Tibial nerve (tissue), 4 donors: Measurements from ENCODE around the gene MAN1A1. TPM values are rescaled to one million over a fixed set of nuclear protein-coding genes. Genes with fewer than 3 reads are reported as not detected.

Experiments used
- DNase-seq, 2 donors: peaks; one replicate each; pipeline ENCODE4 v3.0.0-alpha.2; 2019; ENCODE audit warnings: low spot score in 2 of 2
- H3K27ac ChIP-seq, 4 donors: fragments of 200-600 bp; sonication (generic) in 3 of 4; one replicate each; pipeline ENCODE4 v1.5.1; 2017 to 2019; ENCODE audit warnings: mild to moderate bottlenecking in 1 of 4
- H3K27me3 ChIP-seq, 2 donors: fragments of 200-600 bp; sonication (generic) in 1 of 2; one replicate each; pipeline versions ENCODE4 v1.5.1 to v1.6.0; 2017 to 2019
- H3K36me3 ChIP-seq, 3 donors: fragments of 200-600 bp; sonication (generic); one replicate each; pipeline ENCODE4 v1.5.1; 2018 to 2019
- H3K4me1 ChIP-seq, 4 donors: fragments of 200-600 bp; sonication (generic) in 3 of 4; one replicate each; pipeline ENCODE4 v1.5.1; 2017 to 2019
- H3K4me3 ChIP-seq, 4 donors: fragments of 200-600 bp; sonication (generic) in 3 of 4; one replicate each; pipeline ENCODE4 v1.5.1; 2017 to 2019; ENCODE audit warnings: mild to moderate bottlenecking in 1 of 4, moderate library complexity in 1 of 4
- H3K9me3 ChIP-seq, 4 donors: fragments of 200-600 bp; sonication (generic) in 3 of 4; one replicate each; pipeline ENCODE4 v1.5.1; 2017 to 2019
- EP300 ChIP-seq, 2 donors: sonication (generic); formaldehyde crosslinking; IDR thresholded peaks; one replicate each; pipeline ENCODE4 v1.6.1; 2017; ENCODE audit warnings: antibody characterized with exemption in 2 of 2, mild to moderate bottlenecking in 1 of 2
- POLR2A ChIP-seq, 2 donors: fragments of 450-650 bp; IDR thresholded peaks; one replicate each; pipeline ENCODE4 v1.6.1; 2017; ENCODE audit warnings: antibody characterized with exemption in 2 of 2, mild to moderate bottlenecking in 2 of 2, moderate library complexity in 2 of 2
- WGBS, 2 donors: methylation state at CpG; one replicate each; pipeline ENCODE4 v1.1.5; 2018; 5-methylcytosine and 5-hydroxymethylcytosine counted together
- total RNA-seq, 4 donors: library from RNA; depleted of rRNA; stranded (reverse); fragments of >200 nt; gene quantifications; one replicate each; pipeline ENCODE4 v1.1.0, GENCODE V29; 2016
- TF ChIP-seq, protein P1 (sequence below), 5 experiments: fragments of 200-600 bp in 3 of 5; fragments of 450-650 bp in 2 of 5; sonication (generic) in 3 of 5; IDR thresholded peaks; one replicate each; pipeline ENCODE4 v1.5.1; 2016 to 2019; ENCODE audit warnings: antibody characterized with exemption in 5 of 5, mild to moderate bottlenecking in 3 of 5, moderate library complexity in 2 of 5

Gene MAN1A1
- total RNA-seq, 4 donors from 2014 or later: 118 to 287 (median 154) TPM

DNA sequence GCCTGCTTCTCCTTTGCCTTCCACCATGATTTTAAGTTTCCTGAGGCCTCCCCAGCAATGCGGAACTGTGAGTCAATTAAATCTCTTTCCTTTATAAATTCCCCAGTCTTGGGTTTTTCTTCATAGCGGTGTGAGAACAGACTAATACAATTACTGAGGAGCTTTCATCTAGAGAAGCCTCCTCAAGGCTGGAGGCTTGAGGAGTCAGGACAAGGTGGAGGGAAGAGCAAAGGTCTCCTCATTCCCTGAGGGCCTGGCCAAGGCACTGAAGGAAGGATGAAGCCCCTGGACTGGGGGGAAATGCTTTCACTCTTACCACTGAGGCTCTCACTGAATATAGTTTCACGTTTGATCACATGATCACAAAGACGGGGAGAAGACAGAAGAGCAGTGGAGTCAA, 118.2 kb downstream of the MAN1A1 start:
- 91 to 97% methylated on average over 4 of the region's 4 CpGs for WGBS, 2 donors
- H3K4me3 ChIP-seq: no peak overlapping the region
- DNase-seq: no peak
- no peaks in the 10 kb centered on the region for H3K4me1 ChIP-seq
- peaks cover 0 to 33% (median 0%) of the 10 kb centered on the region in 3 donors for H3K36me3 ChIP-seq
- no peak overlapping the region for H3K27ac ChIP-seq
- TF ChIP-seq EP300 (IDR thresholded peaks at IDR 0.05) (no peak), POLR2A (IDR thresholded peaks at IDR 0.05) (no peak)
- TF ChIP-seq, protein P1, sequence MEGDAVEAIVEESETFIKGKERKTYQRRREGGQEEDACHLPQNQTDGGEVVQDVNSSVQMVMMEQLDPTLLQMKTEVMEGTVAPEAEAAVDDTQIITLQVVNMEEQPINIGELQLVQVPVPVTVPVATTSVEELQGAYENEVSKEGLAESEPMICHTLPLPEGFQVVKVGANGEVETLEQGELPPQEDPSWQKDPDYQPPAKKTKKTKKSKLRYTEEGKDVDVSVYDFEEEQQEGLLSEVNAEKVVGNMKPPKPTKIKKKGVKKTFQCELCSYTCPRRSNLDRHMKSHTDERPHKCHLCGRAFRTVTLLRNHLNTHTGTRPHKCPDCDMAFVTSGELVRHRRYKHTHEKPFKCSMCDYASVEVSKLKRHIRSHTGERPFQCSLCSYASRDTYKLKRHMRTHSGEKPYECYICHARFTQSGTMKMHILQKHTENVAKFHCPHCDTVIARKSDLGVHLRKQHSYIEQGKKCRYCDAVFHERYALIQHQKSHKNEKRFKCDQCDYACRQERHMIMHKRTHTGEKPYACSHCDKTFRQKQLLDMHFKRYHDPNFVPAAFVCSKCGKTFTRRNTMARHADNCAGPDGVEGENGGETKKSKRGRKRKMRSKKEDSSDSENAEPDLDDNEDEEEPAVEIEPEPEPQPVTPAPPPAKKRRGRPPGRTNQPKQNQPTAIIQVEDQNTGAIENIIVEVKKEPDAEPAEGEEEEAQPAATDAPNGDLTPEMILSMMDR (IDR thresholded peaks at IDR 0.05): no peak
- no peaks in the 10 kb centered on the region for H3K27me3 ChIP-seq
- peaks cover 0 to 8% (median 0%) of the 10 kb centered on the region in 4 donors for H3K9me3 ChIP-seq

DNA sequence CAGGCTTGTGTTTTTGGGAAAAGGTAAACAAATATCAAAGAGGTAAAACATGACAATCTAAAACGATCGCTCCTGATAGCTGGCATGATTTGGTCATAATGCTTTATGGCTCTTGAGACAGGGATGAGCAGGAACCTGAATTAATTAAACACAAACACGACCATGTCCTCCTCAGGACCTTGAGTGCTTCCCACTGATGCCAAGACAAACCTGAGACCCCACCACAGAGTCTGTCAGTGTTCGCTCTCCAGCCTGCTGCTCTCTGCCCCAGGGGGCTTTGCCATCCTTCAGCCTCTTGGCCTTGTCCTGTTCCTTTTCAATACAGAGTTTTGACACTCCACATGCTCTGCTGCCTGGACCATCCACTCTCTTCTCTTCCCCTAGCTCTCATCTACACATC, 119.4 kb downstream of the MAN1A1 start:
- no peaks in the 10 kb centered on the region for H3K9me3 ChIP-seq
- no peak overlapping the region for H3K27ac ChIP-seq
- H3K36me3 ChIP-seq: peaks cover 0 to 20% (median 0%) of the 10 kb centered on the region in 3 donors
- no peak for TF ChIP-seq EP300 (IDR thresholded peaks at IDR 0.05)
- TF ChIP-seq, protein P1 (IDR thresholded peaks at IDR 0.05): no peak
- no peak for TF ChIP-seq POLR2A (IDR thresholded peaks at IDR 0.05)
- no peak for DNase-seq
- H3K4me3 ChIP-seq: no peak overlapping the region
- H3K27me3 ChIP-seq: no peaks in the 10 kb centered on the region
- 90 to 91% methylated on average over 4 of the region's 4 CpGs for WGBS, 2 donors
- no peaks in the 10 kb centered on the region for H3K4me1 ChIP-seq

DNA sequence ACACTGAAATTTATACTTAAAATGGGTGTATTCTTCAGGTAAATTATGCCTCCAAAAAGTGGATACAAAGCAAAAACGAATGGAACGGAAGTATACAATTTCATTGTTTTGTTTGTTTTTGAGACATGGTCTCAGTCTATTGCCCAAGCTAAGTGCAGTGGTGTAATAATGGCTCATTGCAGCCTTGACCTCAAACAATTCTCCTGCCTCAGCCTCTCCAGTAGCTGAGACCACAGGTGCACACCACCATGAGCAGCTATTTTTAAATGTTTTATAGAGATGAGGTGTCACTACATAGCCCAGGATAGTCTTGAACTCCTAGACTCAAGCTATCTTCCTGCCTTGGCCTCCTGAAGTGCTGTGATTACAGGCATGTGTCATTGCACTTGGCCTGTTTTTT, 122.2 kb downstream of the MAN1A1 start:
- WGBS, 2 donors: 92 to 95% methylated on average over 2 of the region's 2 CpGs
- Histone ChIP-seq H3K4me3 (no peak overlapping the region), H3K36me3 (peaks cover 0 to 12% (median 0%) of the 10 kb centered on the region in 3 donors), H3K27me3 (no peaks in the 10 kb centered on the region), H3K27ac (no peak overlapping the region), H3K9me3 (no peaks in the 10 kb centered on the region), H3K4me1 (no peaks in the 10 kb centered on the region)
- no peak for DNase-seq
- TF ChIP-seq, protein P1 (IDR thresholded peaks at IDR 0.05): no peak
- TF ChIP-seq POLR2A (IDR thresholded peaks at IDR 0.05) (no peak), EP300 (IDR thresholded peaks at IDR 0.05) (no peak)

DNA sequence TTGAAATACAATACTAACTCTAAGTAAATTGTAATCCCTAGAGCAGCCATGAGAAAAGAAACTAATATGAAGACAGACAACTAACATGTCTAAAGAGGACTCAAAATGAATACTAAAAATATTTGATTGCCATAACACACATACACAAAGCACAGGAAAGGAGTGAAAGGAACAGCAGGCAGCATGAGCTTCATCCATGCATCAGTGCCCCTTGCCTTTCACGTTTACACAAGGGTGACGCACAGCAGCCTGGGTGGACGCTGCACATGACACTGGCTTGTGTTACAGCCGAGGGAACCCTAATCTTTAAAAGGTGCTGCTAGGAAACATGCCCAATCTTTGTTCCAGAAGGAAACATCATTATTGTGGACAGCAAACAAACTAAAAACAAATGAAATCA, 123.5 kb downstream of the MAN1A1 start:
- H3K36me3 ChIP-seq: peaks cover 0 to 7% (median 0%) of the 10 kb centered on the region in 3 donors
- no peak for DNase-seq
- no peaks in the 10 kb centered on the region for H3K9me3 ChIP-seq
- H3K4me3 ChIP-seq: no peak overlapping the region
- WGBS, 2 donors: 58 to 74% methylated on average over 4 of the region's 4 CpGs
- no peak overlapping the region for H3K27ac ChIP-seq
- no peaks in the 10 kb centered on the region for H3K4me1 ChIP-seq
- TF ChIP-seq POLR2A (IDR thresholded peaks at IDR 0.05) (no peak), EP300 (IDR thresholded peaks at IDR 0.05) (no peak)
- TF ChIP-seq, protein P1 (IDR thresholded peaks at IDR 0.05): no peak
- no peaks in the 10 kb centered on the region for H3K27me3 ChIP-seq

DNA sequence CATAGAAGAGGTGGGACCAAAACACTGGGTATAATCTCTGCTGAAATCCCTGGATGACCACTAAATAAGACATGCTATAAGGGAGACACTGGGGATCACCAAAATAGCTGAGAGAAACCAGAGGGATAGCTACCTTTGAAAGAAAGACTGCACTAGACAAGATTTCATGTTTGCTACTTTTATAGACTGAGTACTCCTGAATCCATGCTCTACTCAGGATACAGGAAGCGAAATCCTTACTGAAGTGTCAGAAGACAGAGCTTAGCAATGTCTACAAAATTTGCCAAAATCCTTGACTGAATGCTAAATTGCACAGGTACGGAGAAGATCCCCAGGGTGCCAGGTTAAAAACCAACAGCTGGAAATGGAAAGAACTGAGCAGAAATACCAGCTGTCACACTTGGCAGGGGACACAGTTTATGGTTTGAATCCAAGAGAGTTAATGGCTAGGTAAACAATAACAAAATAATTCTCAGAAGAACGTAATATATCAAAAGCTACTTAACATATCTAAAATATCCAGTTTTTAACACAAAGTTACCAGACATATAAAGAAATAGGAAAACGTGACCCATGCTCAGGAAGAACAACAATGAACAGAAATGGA, 125.4 kb downstream of the MAN1A1 start:
- Histone ChIP-seq H3K4me3 (no peak overlapping the region), H3K4me1 (no peaks in the 10 kb centered on the region), H3K27ac (no peak overlapping the region), H3K36me3 (no peaks in the 10 kb centered on the region), H3K27me3 (no peaks in the 10 kb centered on the region), H3K9me3 (no peaks in the 10 kb centered on the region)
- DNase-seq: no peak
- WGBS, 2 donors: 83 to 85% methylated on average over 4 of the region's 4 CpGs
- no peak for TF ChIP-seq EP300 (IDR thresholded peaks at IDR 0.05)
- TF ChIP-seq POLR2A (IDR thresholded peaks at IDR 0.05): no peak
- TF ChIP-seq, protein P1 (IDR thresholded peaks at IDR 0.05): no peak
